Bronchial epithelial cell (primary cell): ENCODE measurements around the gene MLIP. TPM values are rescaled to one million over a fixed set of nuclear protein-coding genes. Genes with fewer than 3 reads are reported as not detected.
"Not testable (repeated sequence)": the region's sequence is repeated elsewhere in the genome, so short reads cannot be mapped to it uniquely, and the experiment has no call there.

Experiments
- DNase-seq: peaks from one replicate; pipeline ENCODE4 v3.0.0-alpha.2; 2010; ENCODE audit warnings: low read depth
- FAIRE-seq: peaks from 2 replicates; lab custom pipeline; 2011; peaks lifted over from hg19 to GRCh38; lab: Jason Lieb, UNC
- H3K27me3 ChIP-seq: 2 replicates; pipeline ENCODE4 v1.5.1; 2011; ENCODE audit warnings: low read length; ENCODE audit not compliant: control insufficient read depth, insufficient read depth
- H3K36me3 ChIP-seq: 2 replicates; pipeline ENCODE4 v1.5.1; 2011; ENCODE audit warnings: low read length; ENCODE audit not compliant: control insufficient read depth, insufficient read depth
- H3K4me3 ChIP-seq: 2 replicates; pipeline ENCODE4 v1.5.1; 2011; ENCODE audit warnings: mild to moderate bottlenecking, low read depth, low read length, control low read depth
- CTCF ChIP-seq: IDR thresholded peaks from 2 replicates; pipeline ENCODE4 v1.5.1; 2011; ENCODE audit warnings: mild to moderate bottlenecking, moderate library complexity, low read length, control low read depth, inconsistent platforms; ENCODE audit not compliant: insufficient read depth, severe bottlenecking
- total RNA-seq: library from RNA; depleted of rRNA; stranded (reverse); fragments of >200 nt; gene quantifications from 2 replicates; pipeline ENCODE4 v1.2.1, GENCODE V29; 2014

The MLIP gene
- total RNA-seq, 1 donor from 2014 or later: 0.53 TPM

DNA sequence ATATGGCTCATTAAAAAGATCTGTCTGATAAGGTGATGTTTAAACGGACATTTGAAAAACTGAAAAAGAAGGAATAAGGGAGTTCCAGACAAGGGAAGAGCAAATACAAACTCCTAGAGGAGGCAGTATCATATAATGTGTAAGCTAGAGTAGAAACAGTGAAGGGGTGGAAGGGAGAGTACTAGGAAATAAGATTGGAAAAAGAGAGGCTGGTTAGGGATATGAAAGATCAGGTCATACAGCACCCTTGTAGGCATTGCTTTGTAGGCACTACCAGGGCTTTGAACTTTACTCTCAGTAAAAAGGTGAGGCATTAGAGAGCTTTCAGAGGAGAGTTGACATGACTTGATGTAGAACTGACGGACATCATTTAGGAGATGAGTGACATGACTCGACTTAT is 85.7 kb downstream of the MLIP start:
- DNase-seq (no peak), FAIRE-seq (no peak)
- Histone ChIP-seq H3K36me3 (no peaks in the 10 kb centered on the region), H3K4me3 (no peak overlapping the region), H3K27me3 (no peaks in the 10 kb centered on the region)
- TF ChIP-seq CTCF: no peak

DNA sequence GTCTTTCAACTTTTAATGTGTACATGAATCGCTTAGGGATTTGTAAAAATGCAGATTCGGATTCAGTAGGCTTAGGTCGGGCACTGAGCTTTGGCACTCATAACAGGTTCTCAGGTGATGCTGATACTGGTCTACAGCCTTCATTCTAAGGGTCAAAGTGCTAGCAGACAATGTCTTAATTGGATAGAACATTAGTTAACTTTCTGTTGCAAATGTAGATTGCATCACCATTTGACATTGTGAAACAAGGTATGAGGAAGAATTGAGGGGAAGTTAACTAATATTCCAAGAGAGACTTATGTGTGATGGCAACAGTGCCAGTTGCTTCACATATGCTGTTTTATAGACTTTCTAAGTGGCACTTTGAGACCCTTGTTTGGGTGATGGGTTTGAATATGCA is 86.9 kb downstream of the MLIP start:
- TF ChIP-seq CTCF: no peak
- Histone ChIP-seq H3K36me3 (no peaks in the 10 kb centered on the region), H3K4me3 (no peak overlapping the region), H3K27me3 (no peaks in the 10 kb centered on the region)
- FAIRE-seq: no peak
- peak; percentile 49 for DNase-seq

- H3K36me3 ChIP-seq, H3K4me3 ChIP-seq, DNase-seq, H3K27me3 ChIP-seq, FAIRE-seq: not testable (repeated sequence)
These were observed 92.3 kb downstream of the MLIP start for GRCh38 chr6:54203474-54204035.

- no peak for FAIRE-seq
- no peak for TF ChIP-seq CTCF
- no peaks in the 10 kb centered on the region for H3K27me3 ChIP-seq
- no peak for DNase-seq
- H3K4me3 ChIP-seq: no peak overlapping the region
- H3K36me3 ChIP-seq: no peaks in the 10 kb centered on the region
These were observed 93.8 kb downstream of the MLIP start for GRCh38 chr6:54204921-54205591.

GRCh38 chr6:54206510-54206909 is 95.3 kb downstream of the MLIP start:
- Histone ChIP-seq H3K27me3 (no peaks in the 10 kb centered on the region), H3K36me3 (no peaks in the 10 kb centered on the region), H3K4me3 (no peak overlapping the region)
- FAIRE-seq (no peak), DNase-seq (peak; percentile 27)
- no peak for TF ChIP-seq CTCF

DNA sequence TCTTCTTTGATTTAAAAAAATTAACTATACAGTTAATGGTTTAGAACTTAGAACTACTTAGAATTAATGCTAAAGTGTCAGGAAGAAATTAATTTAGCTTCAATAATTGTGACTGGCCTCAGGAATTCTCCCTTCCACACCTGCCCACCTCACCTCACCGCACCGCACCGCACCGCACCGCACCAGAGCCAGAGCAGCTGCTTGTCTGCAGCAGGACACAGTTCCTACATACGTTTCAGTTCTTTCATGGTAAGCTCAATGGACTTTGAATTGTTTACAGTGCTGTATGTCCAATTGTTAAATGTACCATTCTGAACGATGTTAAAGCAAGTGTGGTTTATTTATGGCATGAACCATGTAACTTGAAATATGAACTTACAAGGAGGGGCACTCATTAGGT is 98.7 kb downstream of the MLIP start:
- not testable (repeated sequence) for H3K27me3 ChIP-seq, H3K36me3 ChIP-seq
- FAIRE-seq: peak; percentile 62

DNA sequence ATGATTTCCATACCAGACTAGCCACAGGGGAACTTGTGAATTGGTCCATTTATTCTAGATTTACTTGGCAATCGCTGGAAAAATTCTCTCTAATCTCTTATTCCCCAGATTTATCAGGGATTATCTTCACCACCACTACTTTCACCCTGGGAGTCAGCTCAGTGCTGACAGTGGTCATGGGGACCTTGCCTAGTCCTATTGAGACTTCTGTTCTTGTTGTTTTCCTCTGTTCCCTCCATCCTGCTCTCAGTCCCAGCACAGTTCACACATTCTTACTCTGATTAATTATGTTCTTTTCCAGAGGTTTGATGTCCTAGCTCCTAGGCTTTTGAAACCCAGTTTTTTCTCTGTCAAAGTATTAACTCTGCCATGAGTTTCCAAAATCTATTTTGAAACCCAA is 103.0 kb downstream of the MLIP start:
- Histone ChIP-seq H3K27me3 (no peaks in the 10 kb centered on the region), H3K36me3 (no peaks in the 10 kb centered on the region)
- FAIRE-seq: no peak

More for the DNA sequence above, 98.7 kb downstream of the MLIP start:
- DNase-seq, H3K4me3 ChIP-seq: not testable (repeated sequence)

More for the DNA sequence above, 103.0 kb downstream of the MLIP start:
- no peak overlapping the region for H3K4me3 ChIP-seq
- no peak for TF ChIP-seq CTCF
- DNase-seq: no peak
